Immature natural killer cell (primary cell): ENCODE data around the gene PABPC3. TPM values are rescaled to one million over a fixed set of nuclear protein-coding genes. Genes with fewer than 3 reads are reported as not detected.

Experiments used
- DNase-seq, 3 donors: peaks; one replicate each; pipeline ENCODE4 v3.0.0; 2022; ENCODE audit warnings: mixed read lengths in 1 of 3
- H3K27ac Mint-ChIP-seq, 6 donors: one replicate each; pipeline ENCODE4 v1.8.0; 2020; ENCODE audit warnings: mixed read lengths in 6 of 6, mild to moderate bottlenecking in 5 of 6, inconsistent platforms in 4 of 6, moderate library complexity in 3 of 6
- H3K27me3 Mint-ChIP-seq, 3 donors: one replicate each; pipeline ENCODE4 v1.8.0; 2020 to 2021; ENCODE audit warnings: low read depth in 3 of 3, mild to moderate bottlenecking in 3 of 3, mixed read lengths in 3 of 3, moderate library complexity in 3 of 3, inconsistent platforms in 1 of 3
- H3K36me3 Mint-ChIP-seq, 3 donors: one replicate each; pipeline ENCODE4 v1.8.0; 2020; ENCODE audit warnings: mixed read lengths in 3 of 3, inconsistent platforms in 2 of 3, mild to moderate bottlenecking in 2 of 3
- H3K4me1 Mint-ChIP-seq, 2 donors: one replicate each; pipeline ENCODE4 v1.8.0; 2020; ENCODE audit warnings: inconsistent platforms in 2 of 2, mild to moderate bottlenecking in 2 of 2, mixed read lengths in 2 of 2, moderate library complexity in 1 of 2
- H3K4me3 Mint-ChIP-seq, 5 donors: one replicate each; pipeline ENCODE4 v1.8.0; 2020; ENCODE audit warnings: mild to moderate bottlenecking in 5 of 5, mixed read lengths in 5 of 5, inconsistent platforms in 3 of 5, moderate library complexity in 3 of 5
- H3K9me3 Mint-ChIP-seq, 6 donors: one replicate each; pipeline ENCODE4 v1.8.0; 2020; ENCODE audit warnings: mild to moderate bottlenecking in 6 of 6, mixed read lengths in 6 of 6, inconsistent platforms in 4 of 6, moderate library complexity in 3 of 6
- polyA plus RNA-seq, 3 donors: library from polyadenylated mRNA; unstranded; fragments of 300-500 nt; fragmentation: Illumina TruSeq; gene quantifications; one replicate each; pipeline ENCODE4 v1.2.3, GENCODE V29; 2021

PABPC3 gene
- polyA plus RNA-seq, 3 donors from 2014 or later, result 0.09 TPM; not detected in 2

- H3K4me1 Mint-ChIP-seq, result no peaks in the 10 kb centered on the region
- no peaks in the 10 kb centered on the region for H3K36me3 Mint-ChIP-seq
- peaks cover 0 to 10% (median 3%) of the 10 kb centered on the region in 3 donors for H3K27me3 Mint-ChIP-seq
- H3K9me3 Mint-ChIP-seq, result no peaks in the 10 kb centered on the region
- no peak for DNase-seq
- H3K27ac Mint-ChIP-seq, result no peak overlapping the region
- no peak overlapping the region for H3K4me3 Mint-ChIP-seq
Measured at GRCh38 chr13:25084096-25084495, 11.8 kb upstream of the PABPC3 start.

- Mint-ChIP-seq H3K36me3 (no peaks in the 10 kb centered on the region), H3K4me1 (no peaks in the 10 kb centered on the region), H3K9me3 (no peaks in the 10 kb centered on the region), H3K4me3 (no peak overlapping the region), H3K27me3 (peaks cover 0 to 7% (median 3%) of the 10 kb centered on the region in 3 donors), H3K27ac (no peak overlapping the region)
- DNase-seq, result no peak
Measured at GRCh38 chr13:25085125-25085742, 10.7 kb upstream of the PABPC3 start.

- H3K9me3 Mint-ChIP-seq, result no peaks in the 10 kb centered on the region
- peaks cover 0 to 11% (median 8%) of the 10 kb centered on the region in 3 donors for H3K27me3 Mint-ChIP-seq
- no peak for DNase-seq
- no peaks in the 10 kb centered on the region for H3K4me1 Mint-ChIP-seq
- no peak overlapping the region for H3K27ac Mint-ChIP-seq
- H3K4me3 Mint-ChIP-seq, result no peak overlapping the region
- no peaks in the 10 kb centered on the region for H3K36me3 Mint-ChIP-seq
Measured at GRCh38 chr13:25088562-25089221, 7.2 kb upstream of the PABPC3 start.

GRCh38 chr13:25097426-25097825, 1.5 kb downstream of the PABPC3 start:
- peaks cover 0 to 1% (median 0%) of the 10 kb centered on the region in 6 donors for H3K9me3 Mint-ChIP-seq
- H3K36me3 Mint-ChIP-seq, result peaks cover 0 to 4% (median 0%) of the 10 kb centered on the region in 3 donors

GRCh38 chr13:25103711-25104110, 7.8 kb downstream of the PABPC3 start:
- Mint-ChIP-seq H3K9me3 (no peaks in the 10 kb centered on the region), H3K36me3 (no peaks in the 10 kb centered on the region)

More at GRCh38 chr13:25097426-25097825, 1.5 kb downstream of the PABPC3 start:
- Mint-ChIP-seq H3K4me3 (no peak overlapping the region), H3K27ac (no peak overlapping the region), H3K27me3 (peaks cover 5 to 17% (median 13%) of the 10 kb centered on the region in 3 donors), H3K4me1 (no peaks in the 10 kb centered on the region)
- DNase-seq, result no peak

GRCh38 chr13:25109341-25109740, 13.4 kb downstream of the PABPC3 start:
- Mint-ChIP-seq H3K27ac (no peak overlapping the region), H3K4me3 (no peak overlapping the region), H3K9me3 (no peaks in the 10 kb centered on the region), H3K27me3 (peaks cover 0 to 10% (median 4%) of the 10 kb centered on the region in 3 donors), H3K4me1 (no peaks in the 10 kb centered on the region), H3K36me3 (no peaks in the 10 kb centered on the region)
- DNase-seq, result no peak

More at GRCh38 chr13:25103711-25104110, 7.8 kb downstream of the PABPC3 start:
- DNase-seq, result no peak
- H3K27me3 Mint-ChIP-seq, result peaks cover 2% of the 10 kb centered on the region in 3 donors
- H3K4me3 Mint-ChIP-seq, result no peak overlapping the region
- H3K4me1 Mint-ChIP-seq, result no peaks in the 10 kb centered on the region
- peak overlapping the region in 1 of 6 donors; percentile 12 for H3K27ac Mint-ChIP-seq

- Mint-ChIP-seq H3K36me3 (no peaks in the 10 kb centered on the region), H3K9me3 (no peaks in the 10 kb centered on the region), H3K27ac (no peak overlapping the region), H3K4me3 (no peak overlapping the region), H3K4me1 (no peaks in the 10 kb centered on the region), H3K27me3 (peaks cover 2 to 15% (median 4%) of the 10 kb centered on the region in 3 donors)
- no peak for DNase-seq
Measured at GRCh38 chr13:25110956-25111584, 15.1 kb downstream of the PABPC3 start.

- no peak for DNase-seq
- Mint-ChIP-seq H3K36me3 (no peaks in the 10 kb centered on the region), H3K27me3 (peaks cover 2 to 15% (median 4%) of the 10 kb centered on the region in 3 donors), H3K9me3 (no peaks in the 10 kb centered on the region), H3K4me3 (no peak overlapping the region), H3K27ac (no peak overlapping the region), H3K4me1 (no peaks in the 10 kb centered on the region)
Measured at GRCh38 chr13:25111585-25111956, 15.6 kb downstream of the PABPC3 start.

- no peak overlapping the region for H3K27ac Mint-ChIP-seq
- no peaks in the 10 kb centered on the region for H3K4me1 Mint-ChIP-seq
- no peaks in the 10 kb centered on the region for H3K9me3 Mint-ChIP-seq
- DNase-seq, result no peak
- H3K4me3 Mint-ChIP-seq, result no peak overlapping the region
- H3K27me3 Mint-ChIP-seq, result peaks cover 4 to 15% (median 5%) of the 10 kb centered on the region in 3 donors
- H3K36me3 Mint-ChIP-seq, result no peaks in the 10 kb centered on the region
Measured at GRCh38 chr13:25112695-25113255, 16.8 kb downstream of the PABPC3 start.

GRCh38 chr13:25114220-25114619, 18.3 kb downstream of the PABPC3 start:
- no peak overlapping the region for H3K27ac Mint-ChIP-seq
- no peak overlapping the region for H3K4me3 Mint-ChIP-seq

GRCh38 chr13:25116044-25116443, 20.1 kb downstream of the PABPC3 start:
- H3K4me1 Mint-ChIP-seq, result no peaks in the 10 kb centered on the region
- H3K27ac Mint-ChIP-seq, result no peak overlapping the region
- no peaks in the 10 kb centered on the region for H3K9me3 Mint-ChIP-seq
- DNase-seq, result no peak
- peaks cover 5 to 13% (median 6%) of the 10 kb centered on the region in 3 donors for H3K27me3 Mint-ChIP-seq
- no peaks in the 10 kb centered on the region for H3K36me3 Mint-ChIP-seq
- no peak overlapping the region for H3K4me3 Mint-ChIP-seq

More at GRCh38 chr13:25114220-25114619, 18.3 kb downstream of the PABPC3 start:
- Mint-ChIP-seq H3K9me3 (no peaks in the 10 kb centered on the region), H3K36me3 (no peaks in the 10 kb centered on the region), H3K4me1 (no peaks in the 10 kb centered on the region), H3K27me3 (peaks cover 4 to 20% (median 5%) of the 10 kb centered on the region in 3 donors)
- DNase-seq, result peak in 2 of 3 donors; percentile 26 to 31

- DNase-seq, result no peak
- H3K36me3 Mint-ChIP-seq, result no peaks in the 10 kb centered on the region
- no peak overlapping the region for H3K4me3 Mint-ChIP-seq
- H3K9me3 Mint-ChIP-seq, result no peaks in the 10 kb centered on the region
- peaks cover 5 to 13% (median 10%) of the 10 kb centered on the region in 3 donors for H3K27me3 Mint-ChIP-seq
- no peaks in the 10 kb centered on the region for H3K4me1 Mint-ChIP-seq
- no peak overlapping the region for H3K27ac Mint-ChIP-seq
Measured at GRCh38 chr13:25117312-25117711, 21.4 kb downstream of the PABPC3 start.

GRCh38 chr13:25118378-25118905, 22.5 kb downstream of the PABPC3 start:
- peaks cover 5 to 13% (median 10%) of the 10 kb centered on the region in 3 donors for H3K27me3 Mint-ChIP-seq
- no peak overlapping the region for H3K27ac Mint-ChIP-seq
- DNase-seq, result no peak
- no peaks in the 10 kb centered on the region for H3K36me3 Mint-ChIP-seq
- H3K4me1 Mint-ChIP-seq, result no peaks in the 10 kb centered on the region
- no peak overlapping the region for H3K4me3 Mint-ChIP-seq
- H3K9me3 Mint-ChIP-seq, result peaks cover 0 to 2% (median 0%) of the 10 kb centered on the region in 6 donors

- no peak for DNase-seq
- Mint-ChIP-seq H3K4me1 (no peaks in the 10 kb centered on the region), H3K4me3 (no peak overlapping the region), H3K27me3 (peaks cover 9 to 13% (median 11%) of the 10 kb centered on the region in 3 donors), H3K36me3 (no peaks in the 10 kb centered on the region), H3K27ac (no peak overlapping the region), H3K9me3 (peaks cover 0 to 4% (median 0%) of the 10 kb centered on the region in 6 donors)
Measured at GRCh38 chr13:25130944-25131343, 35.0 kb downstream of the PABPC3 start.
